Limb (tissue), 2 donors: ENCODE measurements around the gene SH2D3A.

Experiments used
- DNase-seq, 2 donors: peaks; one replicate each; pipeline ENCODE4 v3.0.0-alpha.2; 2016; ENCODE audit errors: extremely low spot score in 2 of 2

SH2D3A gene

DNA sequence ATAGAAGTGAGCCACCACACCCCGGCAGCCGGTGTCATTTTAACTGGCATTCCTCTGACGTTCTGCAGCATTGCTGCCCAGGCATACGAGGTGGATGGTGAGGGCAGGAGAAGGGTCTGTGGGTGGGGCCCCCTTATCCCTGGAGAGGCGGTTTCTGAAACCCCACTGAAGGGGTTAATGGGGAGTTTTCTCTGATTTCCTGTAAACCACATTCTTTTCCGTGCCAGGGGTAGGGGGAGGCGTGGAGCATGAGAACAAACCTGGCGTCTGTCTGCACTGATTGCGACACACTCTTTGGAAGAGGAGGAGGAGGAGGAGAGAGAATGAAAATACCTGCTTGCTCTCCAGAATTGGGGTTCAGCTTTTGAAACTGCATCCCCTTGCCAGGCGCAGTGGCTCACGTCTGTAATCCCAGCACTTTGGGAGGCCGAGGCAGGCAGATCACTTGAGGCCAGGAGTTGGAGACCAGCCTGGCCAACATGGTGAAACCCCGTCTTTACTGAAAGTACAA is 44.1 kb downstream of the SH2D3A start:
- peak in 1 of 2 donors; percentile 32 for DNase-seq

- no peak for DNase-seq
These were observed 45.5 kb downstream of the SH2D3A start for GRCh38 chr19:6721773-6722172.

DNA sequence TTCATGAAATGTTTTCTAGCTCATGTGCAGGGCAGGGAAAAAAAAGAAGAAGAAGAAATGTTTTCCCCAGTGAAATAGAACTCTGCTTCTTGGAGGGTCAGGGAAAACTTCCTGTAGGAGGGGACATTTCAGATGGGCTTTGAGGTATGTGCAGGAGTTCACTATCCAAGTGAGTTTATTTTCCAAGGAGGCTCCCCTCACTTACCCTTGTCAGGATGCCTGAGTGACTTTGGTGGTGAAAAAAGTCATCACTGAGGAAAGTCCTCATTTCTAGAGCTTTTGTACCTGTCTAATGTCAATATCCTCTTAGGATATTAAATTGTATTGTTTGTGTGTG is 46.1 kb downstream of the SH2D3A start:
- no peak for DNase-seq

GRCh38 chr19:6720369-6721137 is 46.7 kb downstream of the SH2D3A start, which contains the start of gene C3:
Gene C3, minus strand, starts transcription at chr19:6720650. Its CDS starts 61 bp downstream, at chr19:6720589.
- peak in 1 of 2 donors; percentile 14 for DNase-seq

DNA sequence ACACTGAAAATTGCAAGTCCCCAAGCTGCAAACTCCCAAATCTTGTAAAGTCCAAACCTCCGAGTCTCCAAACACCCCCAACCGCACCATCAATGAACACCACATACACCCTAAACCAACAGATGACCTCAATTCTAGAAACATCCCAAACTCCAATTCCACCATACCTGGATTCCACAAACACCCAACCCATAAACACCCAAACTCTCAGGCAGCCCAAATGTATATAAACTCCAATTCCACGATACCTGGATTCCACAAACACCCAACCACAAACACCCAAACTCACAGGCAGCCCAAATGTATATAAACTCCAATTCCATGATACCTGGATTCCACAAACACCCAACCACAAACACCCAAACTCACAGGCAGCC is 47.3 kb downstream of the SH2D3A start:
- no peak for DNase-seq

GRCh38 chr19:6719540-6719861 is 47.7 kb downstream of the SH2D3A start:
- DNase-seq = peak in 1 of 2 donors; percentile 11

DNA sequence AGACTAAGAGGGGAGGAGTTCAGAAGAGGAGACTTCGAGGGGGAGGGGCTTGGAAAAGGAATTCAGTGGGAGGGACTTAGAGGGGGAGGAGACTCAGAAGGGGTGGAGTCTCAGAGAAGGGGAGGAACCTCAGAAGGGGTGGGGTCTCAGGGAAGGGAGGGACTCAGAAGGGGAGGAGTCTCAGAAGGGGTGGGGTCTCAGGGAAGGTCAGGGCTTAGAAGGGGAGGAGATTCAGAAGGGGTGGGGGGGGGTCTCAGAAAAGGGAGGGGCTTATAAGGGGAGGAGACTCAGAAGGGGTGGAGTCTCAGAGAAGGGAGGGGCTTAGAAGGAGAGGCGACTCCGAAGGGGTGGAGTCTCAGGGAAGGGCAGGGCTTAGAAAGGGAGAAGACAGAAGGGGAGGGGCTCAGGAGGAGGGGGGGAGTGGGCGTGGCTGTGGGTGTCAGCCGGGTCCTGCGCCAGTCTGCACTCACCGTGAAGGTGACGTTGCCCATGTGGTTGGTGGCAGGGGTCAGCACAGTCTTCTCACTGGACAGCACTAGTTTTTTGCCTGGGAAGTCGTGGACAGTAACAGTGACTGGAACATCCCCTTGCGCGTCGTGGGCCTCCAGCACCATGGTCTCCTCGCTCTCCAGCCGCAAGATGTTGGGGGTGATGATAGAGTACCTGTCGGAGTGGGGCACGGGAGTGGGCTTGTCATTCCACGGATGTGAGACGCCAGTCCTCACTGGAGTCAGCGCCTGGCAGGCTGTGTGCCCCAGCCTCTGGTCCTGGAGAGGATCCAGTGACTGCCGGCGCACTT is 48.3 kb downstream of the SH2D3A start:
- peak in 1 of 2 donors; percentile 27 for DNase-seq

- peak in 1 of 2 donors; percentile 21 for DNase-seq
These were observed 49.0 kb downstream of the SH2D3A start for GRCh38 chr19:6718111-6718740.

DNA sequence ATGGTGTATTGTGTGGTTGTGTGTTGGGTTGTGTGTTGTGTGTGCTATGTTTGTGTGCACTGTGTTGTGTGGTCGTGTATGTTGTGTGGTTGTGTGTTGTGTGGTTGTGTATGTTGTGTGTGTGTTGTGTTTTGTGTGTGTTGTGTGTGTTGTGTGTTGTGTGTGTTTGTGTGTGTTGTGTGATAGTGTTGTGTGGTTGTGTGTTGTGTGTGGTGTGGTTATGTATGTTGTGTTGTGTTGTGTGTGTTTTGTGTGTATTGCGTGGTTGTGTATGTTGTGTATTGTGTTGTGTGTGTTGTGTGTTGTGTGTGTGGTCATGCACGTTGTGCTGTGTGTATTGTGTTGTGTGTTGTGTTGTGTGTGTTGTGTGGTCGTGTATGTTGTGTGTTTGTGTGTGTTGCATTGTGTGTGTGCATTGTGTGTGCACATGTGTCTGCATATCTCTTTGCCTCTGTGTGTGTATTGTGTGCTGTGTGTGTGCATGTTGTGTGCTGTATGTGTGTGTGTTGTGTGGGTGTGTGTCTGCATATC is 49.7 kb downstream of the SH2D3A start:
- DNase-seq = peak in 1 of 2 donors; percentile 16

GRCh38 chr19:6717036-6717435 is 50.2 kb downstream of the SH2D3A start:
- DNase-seq = peak in 1 of 2 donors; percentile 21

GRCh38 chr19:6716610-6716970 is 50.6 kb downstream of the SH2D3A start:
- no peak for DNase-seq

- DNase-seq = no peak
These were observed 52.3 kb downstream of the SH2D3A start for GRCh38 chr19:6714749-6715555.

GRCh38 chr19:6713773-6714692 is 53.2 kb downstream of the SH2D3A start:
- no peak for DNase-seq

- DNase-seq = no peak
These were observed 54.3 kb downstream of the SH2D3A start for GRCh38 chr19:6712692-6713670.

- DNase-seq = no peak
These were observed 55.0 kb downstream of the SH2D3A start for GRCh38 chr19:6712231-6712630.

GRCh38 chr19:6711605-6712004 is 55.6 kb downstream of the SH2D3A start:
- no peak for DNase-seq

DNA sequence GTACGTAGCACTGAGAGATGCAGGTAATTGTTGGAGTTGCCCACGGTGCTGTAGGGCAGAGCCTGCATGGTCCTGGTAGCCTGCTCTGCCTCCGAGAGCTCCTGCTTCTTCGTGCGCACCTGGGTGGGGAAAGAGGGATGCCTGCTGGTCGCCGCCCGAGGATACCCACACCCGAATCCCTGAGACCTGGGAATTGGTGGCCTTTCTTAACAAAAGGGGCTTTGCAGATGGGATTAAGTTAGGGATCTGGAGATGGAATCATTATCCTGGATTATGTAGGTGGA is 56.2 kb downstream of the SH2D3A start:
- no peak for DNase-seq

DNA sequence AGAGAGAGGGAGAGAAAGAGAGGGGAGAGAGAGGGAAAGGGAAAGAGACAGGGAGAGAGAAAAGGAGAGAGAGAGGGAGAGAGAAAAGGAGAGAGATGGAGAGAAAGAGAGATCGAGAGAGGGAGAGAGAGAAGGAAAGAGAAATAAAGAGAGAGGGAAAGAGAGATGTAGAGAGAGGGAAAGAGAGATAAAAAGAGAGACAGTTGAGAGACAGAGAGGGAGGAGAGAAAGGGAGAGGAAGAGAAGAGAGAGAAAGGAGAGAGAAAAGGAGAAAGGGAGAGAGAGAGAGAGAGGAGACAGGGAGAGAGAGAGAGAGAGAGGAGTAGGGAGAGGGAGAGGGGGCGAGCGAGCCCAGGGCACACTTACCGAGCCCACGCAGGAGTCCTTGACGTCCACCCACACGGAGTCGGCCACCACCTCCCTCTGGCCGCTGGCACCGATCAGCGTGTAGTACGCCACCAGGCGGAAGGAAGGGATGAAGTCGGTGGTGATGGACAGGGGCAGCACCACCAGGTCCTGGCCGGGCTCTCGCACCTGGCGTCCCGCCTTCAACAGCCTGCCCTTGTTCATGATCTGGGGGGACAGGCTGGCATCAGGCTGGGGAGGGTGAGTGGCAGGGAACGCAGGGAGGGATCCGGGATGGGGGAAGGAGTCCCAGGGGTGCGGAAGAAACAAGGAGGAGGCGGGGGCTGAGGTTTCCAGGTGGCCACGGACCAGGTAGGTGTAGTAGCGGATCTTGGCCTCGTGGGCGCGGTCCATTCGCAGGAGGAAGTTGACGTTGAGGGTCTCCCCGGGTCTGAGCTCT is 56.8 kb downstream of the SH2D3A start:
- DNase-seq = no peak
